Endothelial cell of umbilical vein (primary cell): Measurements from ENCODE around the gene APEX1. TPM values are rescaled to one million over a fixed set of nuclear protein-coding genes. Genes with fewer than 3 reads are reported as not detected.

Source experiments
- BruUV-seq: library from RNA; stranded (reverse); fragments of 400-500 nt; replicated peaks from 2 replicates; lab custom pipeline; 2021; lab: Mats Ljungman, UMichigan
- CTCF ChIA-PET: fragments of 300-600, 350-600 bp; sonication (Branson Sonifier 250); formaldehyde crosslinking; loops from one replicate; lab custom pipeline; 2021; ENCODE audit warnings: antibody characterized with exemption, inconsistent platforms; lab: Charles Lee
- POLR2A ChIA-PET: fragments of 300-600, 350-600 bp; sonication (Branson Sonifier 250); formaldehyde crosslinking; loops from one replicate; lab custom pipeline; 2021; ENCODE audit warnings: antibody characterized with exemption, inconsistent platforms; lab: Charles Lee
- DNase-seq: peaks from one replicate; pipeline ENCODE4 v3.0.0-alpha.2; 2011; ENCODE audit warnings: low read depth, low spot score
- FAIRE-seq: peaks from 2 replicates; lab custom pipeline; 2011; peaks lifted over from hg19 to GRCh38; lab: Jason Lieb, UNC
- H2AFZ ChIP-seq: 2 replicates; pipeline ENCODE4 v1.6.0; 2012; ENCODE audit warnings: low read depth, low read length, control low read depth, inconsistent platforms
- H3K27ac ChIP-seq: 2 replicates; pipeline ENCODE4 v1.5.1; 2011; ENCODE audit warnings: low read depth, mild to moderate bottlenecking, control low read depth, low read length, moderate library complexity; ENCODE audit not compliant: insufficient read depth
- H3K27me3 ChIP-seq, 2 experiments: 2 replicates each; pipeline versions ENCODE4 v1.6.0 to v1.6.1; 2011; ENCODE audit warnings: low read length in 2 of 2, mixed read lengths in 1 of 2; ENCODE audit not compliant: control insufficient read depth in 2 of 2, insufficient read depth in 2 of 2
- H3K36me3 ChIP-seq, 2 experiments: 2 replicates in 1 of 2; 3 replicates in 1 of 2; pipeline ENCODE4 v1.5.1; 2011; ENCODE audit warnings: low read length in 2 of 2, mild to moderate bottlenecking in 1 of 2, moderate library complexity in 1 of 2; ENCODE audit not compliant: control insufficient read depth in 2 of 2, insufficient read depth in 2 of 2; ENCODE audit errors: extremely low read depth in 1 of 2
- H3K4me1 ChIP-seq: 3 replicates; pipeline ENCODE4 v1.5.1; 2011; ENCODE audit warnings: mild to moderate bottlenecking, low read length; ENCODE audit not compliant: control insufficient read depth, insufficient read depth; ENCODE audit errors: extremely low read depth
- H3K4me2 ChIP-seq: 2 replicates; pipeline ENCODE4 v1.6.1; 2011; ENCODE audit warnings: low read length, control low read depth, mixed read lengths; ENCODE audit not compliant: insufficient read depth
- H3K4me3 ChIP-seq, 3 experiments: fragments of 200-600 bp in 1 of 3; sonication (generic), shearing (Covaris generic) in 1 of 3; replicated peaks in 1 of 3; 2 replicates each; pipeline ENCODE4 v1.5.1; 2011 to 2016; ENCODE audit warnings: control low read depth in 3 of 3, low read length in 3 of 3, mild to moderate bottlenecking in 2 of 3, inconsistent platforms in 1 of 3, low read depth in 1 of 3, moderate library complexity in 1 of 3; ENCODE audit not compliant: insufficient read depth in 1 of 3
- H3K79me2 ChIP-seq: 2 replicates; pipeline ENCODE4 v1.6.0; 2012; ENCODE audit warnings: low read length, inconsistent platforms; ENCODE audit not compliant: control insufficient read depth, insufficient read depth
- H3K9ac ChIP-seq: replicated peaks from 2 replicates; pipeline ENCODE3; 2011; ENCODE audit warnings: low read length, control low read depth; ENCODE audit not compliant: insufficient read depth; ENCODE audit errors: extremely low read depth
- H3K9me1 ChIP-seq: replicated peaks from 3 replicates; pipeline ENCODE4 v1.6.0; 2011; ENCODE audit warnings: mild to moderate bottlenecking, low read length; ENCODE audit not compliant: control insufficient read depth, insufficient read depth; ENCODE audit errors: extremely low read depth
- H3K9me3 ChIP-seq: replicated peaks from 2 replicates; pipeline ENCODE4 v1.5.1; 2012; ENCODE audit warnings: low read length, inconsistent platforms; ENCODE audit not compliant: control insufficient read depth, insufficient read depth
- H4K20me1 ChIP-seq: replicated peaks from 2 replicates; pipeline ENCODE3; 2011; ENCODE audit warnings: mild to moderate bottlenecking, low read length; ENCODE audit not compliant: control insufficient read depth, insufficient read depth; ENCODE audit errors: extremely low read depth
- CTCF ChIP-seq, 2 donors: IDR thresholded peaks; 1 replicate in 1 of 2; 2 replicates in 1 of 2; pipeline ENCODE4 v1.5.1; 2011; ENCODE audit warnings: low read length in 2 of 2, mild to moderate bottlenecking in 2 of 2, moderate library complexity in 2 of 2, control low read depth in 1 of 2, inconsistent platforms in 1 of 2, low read depth in 1 of 2; ENCODE audit not compliant: insufficient read depth in 1 of 2; ENCODE audit errors: extremely low read depth in 1 of 2
- EZH2 ChIP-seq: IDR thresholded peaks from 2 replicates; pipeline ENCODE4 v1.6.1; 2012; ENCODE audit warnings: borderline replicate concordance, low read depth, mild to moderate bottlenecking, moderate library complexity, low read length, inconsistent platforms; ENCODE audit not compliant: severe bottlenecking
- FOS ChIP-seq: IDR thresholded peaks from 2 replicates; pipeline ENCODE4 v1.6.1; 2011; ENCODE audit warnings: mild to moderate bottlenecking, low read length, moderate library complexity, borderline replicate concordance; ENCODE audit not compliant: insufficient read depth
- GATA2 ChIP-seq: IDR thresholded peaks from 2 replicates; pipeline ENCODE4 v1.7.0; 2011; ENCODE audit warnings: low read depth, mild to moderate bottlenecking, moderate library complexity, mixed read lengths, low read length; ENCODE audit not compliant: insufficient read length, insufficient read depth
- JUN ChIP-seq: IDR thresholded peaks from 2 replicates; pipeline ENCODE4 v1.6.1; 2011; ENCODE audit warnings: borderline replicate concordance, low read depth; ENCODE audit not compliant: insufficient read length, insufficient read depth
- MAX ChIP-seq: IDR thresholded peaks from 2 replicates; pipeline ENCODE4 v1.6.1; 2011; ENCODE audit not compliant: insufficient read depth, insufficient read length
- MYC ChIP-seq: IDR thresholded peaks from one replicate; pipeline ENCODE4 v1.6.1; 2011; ENCODE audit warnings: mild to moderate bottlenecking, low read depth, low read length
- POLR2A ChIP-seq: IDR thresholded peaks from 2 replicates; pipeline ENCODE4 v1.6.1; 2012; ENCODE audit warnings: low read depth, mild to moderate bottlenecking, control low read depth, low read length
- POLR2AphosphoS5 ChIP-seq: IDR thresholded peaks from 2 replicates; pipeline ENCODE4 v1.6.1; 2012; ENCODE audit warnings: low read depth, mild to moderate bottlenecking, control low read depth, low read length, moderate library complexity; ENCODE audit not compliant: insufficient read depth
- dilution Hi-C: fragments of 300-500 bp; cut with MboI; formaldehyde crosslinking; loops from one replicate; pipeline ENCODE4 v1.15.0; 2019; ENCODE audit warnings: low sequenced_read_pairs; ENCODE audit not compliant: extremely low pct_ligation_motif_present
- intact Hi-C: fragments of 100-400 bp; cut with micrococcal nuclease; formaldehyde crosslinking; loops from one replicate; pipeline ENCODE4 v1.10.0; 2022
- polyA plus RNA-seq, 4 experiments: library from polyadenylated mRNA; depleted of rRNA in 3 of 4; stranded (reverse) in 3 of 4; unstranded in 1 of 4; fragments of >200 nt; gene quantifications; 2 replicates each; pipeline versions ENCODE4 v1.2.1 to v1.2.3, GENCODE V29; 2011 to 2012; ENCODE audit warnings: missing spikeins in 1 of 4
- total RNA-seq: library from RNA; stranded (reverse); gene quantifications from 2 replicates; pipeline ENCODE4 v1.2.3, GENCODE V29; 2021

The APEX1 gene
- total and polyA plus RNA-seq, 2 donors (not counting 3 experiments of a cell fraction or from before 2014, with no cell fraction given) = 231 to 304 TPM

DNA sequence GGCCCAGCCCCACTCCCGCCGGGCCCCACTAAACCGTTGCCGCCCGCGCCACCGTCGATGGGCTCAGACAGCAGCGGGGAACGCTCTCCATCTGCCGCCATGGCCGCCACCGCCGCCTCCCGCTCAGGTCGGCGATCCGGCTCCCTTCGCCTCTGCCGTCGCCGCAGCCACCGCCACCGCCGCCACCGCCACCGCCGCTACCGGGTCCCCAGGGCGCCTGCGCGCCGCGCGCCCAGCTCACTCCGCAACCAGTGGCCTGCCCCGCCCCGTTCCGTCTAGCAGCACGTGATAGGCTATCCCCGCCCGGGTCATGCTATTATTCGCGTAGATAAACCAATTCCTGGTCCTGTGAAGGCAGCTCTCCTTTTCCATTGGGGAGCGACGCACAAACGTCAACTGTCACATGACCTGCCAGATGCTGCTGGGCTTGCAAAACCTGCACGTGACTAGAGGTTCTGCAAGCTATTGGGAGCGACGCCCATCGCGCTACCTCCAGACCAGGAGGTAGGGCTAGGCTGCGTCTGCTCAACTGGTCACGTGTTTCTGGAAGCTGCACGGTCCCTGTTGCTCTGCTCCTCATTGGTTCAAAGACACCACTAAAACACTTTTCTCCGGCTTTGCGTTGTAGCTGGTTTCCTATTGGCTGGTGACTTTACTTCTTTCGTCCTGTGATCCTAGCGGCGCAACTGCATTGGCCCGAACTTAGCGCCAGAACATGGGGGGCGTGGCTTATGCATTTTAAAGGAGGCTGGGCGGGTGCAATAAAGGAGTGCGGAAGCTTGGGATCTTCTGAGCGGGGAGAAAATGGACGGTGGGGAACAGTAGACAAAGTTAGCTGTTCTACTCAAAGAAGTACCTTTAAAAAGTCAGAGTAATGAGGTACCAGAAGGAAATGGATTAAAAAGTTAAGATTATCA is 6.5 kb downstream of the APEX1 start, which contains the start of gene PIP4P1:
Gene PIP4P1, minus strand, starts transcription at position 210 of the 917 bp plus-strand sequence. Its CDS starts 109 bp downstream, at position 101.
- POLR2A ChIA-PET = interaction anchor here (0.6 to 2.4 kb wide), 5 partner anchors 9 to 119 kb away, joined by 3 to 36 read pairs (median 4); partner anchors contain the start of genes PARP2, PNP and TEP1

More for the DNA sequence above, 6.5 kb downstream of the APEX1 start, which contains the start of gene PIP4P1:
- no peaks in the 10 kb centered on the region for H4K20me1 ChIP-seq
- BruUV-seq = no TSS peak
- H3K27ac ChIP-seq = peak within 1 kb of the TSS; percentile 35
- TF ChIP-seq EZH2 = peak; percentile 88
- peak; percentile 100 for TF ChIP-seq MAX
- TF ChIP-seq POLR2A = peak; percentile 35
- no peak for TF ChIP-seq CTCF (IDR thresholded peaks at IDR 0.05; ENCODE audit: extremely low read depth in 1 of 2, insufficient read depth in 1 of 2, low read depth in 1 of 2, low read length in 2 of 2)
- no peak for TF ChIP-seq GATA2
- peak; percentile 54 for TF ChIP-seq POLR2AphosphoS5
- TF ChIP-seq FOS = no peak
- no peak for TF ChIP-seq JUN
- TF ChIP-seq MYC = peak; percentile 55
- peaks cover 11 to 18% of the 10 kb centered on the region in 2 experiments for H3K36me3 ChIP-seq
- peaks cover 18% of the 10 kb centered on the region for H3K4me1 ChIP-seq
- H3K79me2 ChIP-seq = peaks cover 20% of the 10 kb centered on the region
- dilution Hi-C loops (no loop called here), intact Hi-C loops (loop anchor here (1.0 kb wide), 3 partner anchors 8 to 223 kb away; partner anchors contain the start of genes PNP and RNASE4)
- DNase-seq (peak; percentile 100), FAIRE-seq (peak; percentile 100)
- H3K9ac ChIP-seq = peak within 1 kb of the TSS; percentile 76
- CTCF ChIA-PET = interaction anchor here (0.8 to 1.5 kb wide), 9 partner anchors 11 to 145 kb away, joined by 3 to 16 read pairs (median 3); partner anchors contain the start of gene PARP2
- H2AFZ ChIP-seq = peak within 1 kb of the TSS; percentile 74
- H3K9me1 ChIP-seq = no peaks in the 10 kb centered on the region
- H3K4me3 ChIP-seq = peak within 1 kb of the TSS; percentile 43 to 78 (median 66)
- H3K9me3 ChIP-seq = no peaks in the 10 kb centered on the region
- H3K4me2 ChIP-seq = peak within 1 kb of the TSS; percentile 84
- H3K27me3 ChIP-seq = peaks cover 2 to 9% of the 10 kb centered on the region in 2 experiments
